GM15510 (cell line): ENCODE results near the gene APBB2.

Experiments
- POLR2A ChIP-seq: IDR thresholded peaks from 3 replicates; pipeline ENCODE4 v1.6.1; 2011; ENCODE audit warnings: borderline replicate concordance; ENCODE audit not compliant: insufficient read length; ENCODE audit errors: extremely low read depth

The APBB2 gene

GRCh38 chr4:40916880-40917279 lies 297.5 kb downstream of the APBB2 start:
- no peak for TF ChIP-seq POLR2A

DNA sequence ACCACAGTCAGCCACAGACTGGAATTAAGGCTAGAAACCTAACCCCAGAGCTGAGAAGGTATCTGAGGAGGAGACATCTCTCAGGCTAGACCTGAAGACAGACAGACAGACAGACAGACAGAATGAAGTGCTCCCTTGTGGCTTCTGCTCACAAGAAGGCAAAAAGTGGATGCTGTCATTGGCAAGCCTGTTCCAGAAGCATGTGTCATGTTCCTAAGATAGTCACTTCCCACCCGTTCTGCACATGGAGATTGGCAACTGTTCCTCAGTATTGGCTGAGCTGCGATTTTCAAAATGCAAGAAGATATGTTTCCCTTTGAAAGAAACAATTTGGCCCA lies 298.2 kb downstream of the APBB2 start:
- TF ChIP-seq POLR2A: no peak

- no peak for TF ChIP-seq POLR2A
Measured at GRCh38 chr4:40915318-40916217, 298.8 kb downstream of the APBB2 start.

DNA sequence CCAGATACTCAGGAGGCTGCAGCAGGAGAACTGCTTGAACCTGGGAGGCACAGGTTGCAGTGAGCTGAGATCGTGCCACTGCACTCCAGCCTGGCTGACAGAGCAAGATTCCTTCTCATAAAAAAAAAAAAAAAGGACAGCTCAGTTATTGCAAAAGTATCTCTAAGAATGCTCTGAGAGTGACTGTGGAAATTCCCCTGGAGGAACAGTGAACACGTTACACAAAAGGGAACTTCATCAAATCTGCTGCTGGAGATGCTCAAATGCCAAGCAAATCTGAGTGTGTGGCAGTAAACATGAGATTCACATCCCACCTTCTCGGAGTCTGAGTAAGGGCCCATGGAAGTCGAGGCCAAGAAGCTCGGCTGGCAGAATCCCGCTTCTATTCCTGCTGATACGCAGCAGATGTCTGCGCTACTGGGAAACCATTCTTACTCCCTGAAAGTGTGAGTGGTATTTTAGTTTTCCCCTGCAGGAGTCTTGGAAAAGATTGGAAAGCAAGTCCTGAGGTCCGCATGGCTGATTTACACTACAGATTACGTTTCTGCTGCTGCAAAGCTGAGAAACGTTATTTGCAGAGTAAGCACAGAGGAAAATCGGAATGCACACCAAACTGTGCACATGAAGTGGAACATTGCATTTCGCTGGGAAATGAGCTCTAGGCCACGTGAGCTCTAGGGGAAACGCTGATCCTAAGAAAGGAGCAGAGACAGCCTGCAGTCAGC lies 301.7 kb downstream of the APBB2 start:
- TF ChIP-seq POLR2A: no peak

DNA sequence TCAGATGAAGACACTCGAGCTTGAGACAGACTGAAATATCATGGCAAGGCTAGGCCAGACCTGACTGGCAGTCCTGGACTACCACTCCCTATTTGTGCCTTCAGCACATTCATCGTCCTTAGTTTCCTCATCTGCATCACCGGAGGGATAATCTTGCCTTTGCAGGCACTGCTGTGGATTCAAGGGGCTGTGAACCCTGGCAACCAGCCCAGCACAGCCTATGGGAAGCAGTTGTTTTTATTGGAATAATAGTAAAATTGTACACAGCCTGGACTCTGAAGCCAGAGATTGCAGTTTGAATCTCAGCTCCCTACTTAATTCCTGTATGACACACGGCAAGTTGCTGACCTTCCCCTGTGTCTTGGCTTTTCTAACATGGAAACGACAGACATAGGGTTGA lies 303.6 kb downstream of the APBB2 start:
- TF ChIP-seq POLR2A: no peak

- TF ChIP-seq POLR2A: no peak
Measured at GRCh38 chr4:40909363-40909876, 304.9 kb downstream of the APBB2 start.

DNA sequence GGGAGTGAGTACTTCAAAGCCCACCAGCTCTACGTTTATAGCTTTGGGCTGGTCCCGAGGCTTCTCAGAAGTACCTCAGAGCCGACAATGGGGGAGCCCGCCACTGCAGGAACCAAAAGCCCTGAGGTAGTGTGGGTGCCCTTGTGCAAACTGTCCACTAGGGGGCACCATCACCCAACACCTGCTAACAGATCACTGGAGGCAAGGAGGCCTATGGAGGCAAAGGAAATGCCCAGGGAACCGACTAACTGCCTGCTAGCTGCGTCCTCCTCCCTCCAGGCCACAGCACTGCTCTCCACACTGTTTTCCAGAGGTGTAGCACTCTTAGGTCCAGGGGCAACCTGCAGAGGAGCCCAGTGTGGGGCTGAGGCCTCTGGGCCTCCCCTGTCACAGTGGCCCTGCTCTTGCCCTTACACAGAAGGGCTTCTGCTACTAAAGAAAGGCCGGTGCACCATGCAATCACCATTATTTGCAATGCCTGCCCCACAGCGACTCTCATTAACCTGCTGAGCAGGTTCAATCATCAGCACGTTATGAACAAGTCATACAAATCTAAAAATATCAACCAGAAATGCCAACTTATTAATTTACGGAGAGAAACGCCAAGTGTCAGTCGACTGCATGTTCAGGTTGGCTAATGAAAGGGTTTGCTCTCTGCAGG lies 305.5 kb downstream of the APBB2 start:
- TF ChIP-seq POLR2A: no peak

DNA sequence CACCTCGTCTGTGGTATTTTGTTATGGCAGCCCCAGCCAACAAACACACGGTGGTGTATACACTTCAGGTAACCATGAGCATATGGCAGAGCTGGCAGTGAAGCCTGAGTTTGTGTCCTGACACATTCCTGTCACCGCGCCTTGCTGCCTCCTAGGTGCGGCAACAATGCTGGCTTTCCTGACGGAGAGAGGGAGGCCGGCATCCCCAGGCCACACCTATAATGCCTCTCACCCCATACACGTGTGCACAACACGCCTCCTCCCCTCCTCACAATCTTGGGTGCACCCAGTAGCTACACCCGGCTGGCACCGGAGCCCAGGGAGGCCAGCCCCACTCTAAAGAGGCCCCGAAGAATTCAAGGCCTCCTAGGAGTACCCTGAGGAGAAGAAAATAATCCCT lies 306.0 kb downstream of the APBB2 start:
- TF ChIP-seq POLR2A: no peak

DNA sequence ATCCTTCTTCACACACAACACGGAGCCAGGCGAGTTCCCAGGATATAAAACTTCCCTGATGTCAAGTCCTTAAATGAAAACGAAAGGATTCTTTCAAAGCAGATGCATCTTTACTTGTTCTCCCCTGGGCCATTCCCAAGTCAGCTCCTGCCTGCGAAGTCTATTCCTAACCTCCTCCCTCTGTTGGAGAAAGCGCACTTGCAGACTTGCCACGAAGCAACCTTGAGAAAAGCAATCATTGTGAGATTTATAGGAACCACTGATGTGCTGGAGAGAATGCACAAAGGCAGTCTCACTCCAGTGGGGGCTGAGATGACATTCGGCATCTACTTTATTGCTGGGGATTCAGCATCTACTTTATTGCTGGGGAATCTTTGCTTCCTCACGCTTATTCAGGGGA lies 308.9 kb downstream of the APBB2 start:
- no peak for TF ChIP-seq POLR2A

DNA sequence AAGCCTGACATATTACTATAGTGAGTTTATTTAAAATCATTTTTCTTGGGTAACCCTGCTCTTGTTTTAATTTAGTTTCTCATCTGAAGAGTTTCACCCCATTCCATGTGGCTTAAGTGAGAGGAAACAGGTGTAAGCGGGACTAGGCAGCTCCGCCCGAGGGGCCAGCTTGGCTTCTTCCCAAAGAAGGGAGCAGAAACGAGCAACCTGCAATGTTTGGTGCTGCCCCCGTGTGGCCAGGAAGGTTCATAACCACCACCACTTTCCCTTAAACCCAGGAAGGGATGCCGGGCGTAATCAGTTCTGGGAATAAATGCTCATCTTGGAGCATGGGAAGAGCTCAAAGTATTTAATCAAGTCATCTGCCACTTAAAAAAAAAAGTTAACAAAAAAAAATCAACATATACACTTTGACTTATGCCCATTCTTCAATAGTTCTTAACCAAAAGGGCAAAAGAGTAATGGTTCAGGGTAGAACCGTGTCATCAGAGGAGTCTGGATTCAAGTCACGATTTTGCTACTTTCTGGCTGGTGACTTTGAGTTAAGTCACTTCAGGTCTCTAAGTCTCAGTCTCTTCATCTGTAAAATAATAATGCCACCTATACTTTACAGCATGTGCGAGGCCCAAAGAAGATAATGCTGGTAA lies 316.7 kb downstream of the APBB2 start:
- no peak for TF ChIP-seq POLR2A

- TF ChIP-seq POLR2A: no peak
Measured at GRCh38 chr4:40890764-40891163, 323.6 kb downstream of the APBB2 start.

DNA sequence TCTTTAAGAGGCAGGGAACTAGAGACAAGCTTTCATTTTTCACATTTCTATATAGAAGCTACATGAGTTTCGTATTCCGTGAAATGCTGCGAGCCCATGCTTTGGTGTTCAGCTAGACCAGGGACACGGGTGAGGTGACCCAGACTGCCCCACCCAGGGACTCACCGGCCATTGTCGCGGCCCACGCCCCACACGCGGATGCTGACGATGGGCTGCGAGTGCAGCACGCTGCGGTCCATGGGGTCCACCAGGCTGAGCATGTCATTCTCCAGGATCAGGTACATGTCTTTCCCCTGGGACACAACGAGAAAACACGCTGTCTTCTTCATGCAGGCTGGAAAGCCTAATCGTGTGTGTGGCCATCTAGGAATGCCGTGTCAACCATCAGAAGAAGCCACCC lies 324.1 kb downstream of the APBB2 start:
- no peak for TF ChIP-seq POLR2A

DNA sequence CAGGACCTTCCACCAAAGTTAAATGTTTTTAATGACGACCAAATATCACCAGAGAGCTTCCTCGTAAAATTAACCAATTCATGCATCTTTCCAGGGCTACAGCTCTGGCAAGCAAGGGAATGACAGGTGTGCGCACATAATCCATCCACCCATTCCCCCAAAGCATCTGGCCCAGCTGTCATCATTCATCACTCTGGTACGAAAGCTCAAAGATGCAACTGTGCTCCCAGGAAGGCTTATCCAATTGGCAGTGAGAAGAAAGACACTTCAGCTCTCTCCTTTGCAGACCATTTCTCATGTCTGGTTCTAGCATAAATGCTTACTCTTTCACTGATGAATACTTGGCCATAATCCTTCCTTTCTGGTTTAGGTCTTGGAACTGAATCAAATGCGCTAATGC lies 325.4 kb downstream of the APBB2 start:
- TF ChIP-seq POLR2A: no peak

DNA sequence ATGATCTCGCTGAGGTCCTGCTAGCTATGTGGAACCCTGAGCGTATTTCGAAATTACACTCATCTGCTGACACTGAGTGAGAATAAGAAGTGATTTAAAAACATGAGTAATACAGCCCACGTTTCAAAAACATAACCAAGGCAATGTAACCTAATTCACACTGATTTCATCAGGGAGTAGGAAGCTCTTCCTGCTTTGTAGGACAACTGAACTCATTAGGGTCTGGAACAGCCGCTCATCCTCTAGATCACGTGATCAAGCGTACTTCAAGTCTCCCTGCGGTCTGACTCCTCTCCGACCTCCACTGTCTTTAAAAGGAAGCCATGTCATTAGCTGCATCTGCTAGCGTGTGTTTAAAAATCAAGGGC lies 326.6 kb downstream of the APBB2 start:
- no peak for TF ChIP-seq POLR2A
